IgD-negative memory B cell (primary cell): ENCODE measurements around the gene ZNF490. TPM values are rescaled to one million over a fixed set of nuclear protein-coding genes. Genes with fewer than 3 reads are reported as not detected.
"Not testable (repeated sequence)": the region's sequence is repeated elsewhere in the genome, so short reads cannot be mapped to it uniquely, and the experiment has no call there.

ENCODE experiments used
- H3K27ac Mint-ChIP-seq, 3 donors: one replicate each; pipeline ENCODE4 v1.8.0; 2020 to 2022; ENCODE audit warnings: mild to moderate bottlenecking in 3 of 3, mixed read lengths in 3 of 3, moderate library complexity in 1 of 3
- H3K27me3 Mint-ChIP-seq: one replicate; pipeline ENCODE4 v1.8.0; 2021; ENCODE audit warnings: mixed read lengths
- H3K36me3 Mint-ChIP-seq: one replicate; pipeline ENCODE4 v1.8.0; 2020; ENCODE audit warnings: mild to moderate bottlenecking, mixed read lengths
- H3K4me1 Mint-ChIP-seq, 3 donors: one replicate each; pipeline ENCODE4 v1.8.0; 2020 to 2022; ENCODE audit warnings: mixed read lengths in 3 of 3, mild to moderate bottlenecking in 1 of 3
- H3K4me3 Mint-ChIP-seq, 4 donors: one replicate each; pipeline ENCODE4 v1.8.0; 2020 to 2022; ENCODE audit warnings: mild to moderate bottlenecking in 4 of 4, mixed read lengths in 4 of 4, moderate library complexity in 3 of 4
- H3K9me3 Mint-ChIP-seq, 3 donors: one replicate each; pipeline ENCODE4 v1.8.0; 2020 to 2021; ENCODE audit warnings: mixed read lengths in 3 of 3, mild to moderate bottlenecking in 1 of 3
- polyA plus RNA-seq: library from polyadenylated mRNA; unstranded; fragments of 300-500 nt; fragmentation: Illumina TruSeq; gene quantifications from one replicate; pipeline ENCODE4 v1.2.3, GENCODE V29; 2021

ZNF490 gene
- polyA plus RNA-seq, 1 donor from 2014 or later: 6.7 TPM

GRCh38 chr19:12596485-12596884 lies 14.1 kb downstream of the ZNF490 start:
- Mint-ChIP-seq H3K27me3 (no peaks in the 10 kb centered on the region), H3K9me3 (no peaks in the 10 kb centered on the region), H3K4me1 (peaks cover 0 to 3% (median 0%) of the 10 kb centered on the region in 3 donors), H3K36me3 (peaks cover 4% of the 10 kb centered on the region), H3K27ac (no peak overlapping the region), H3K4me3 (no peak overlapping the region)

DNA sequence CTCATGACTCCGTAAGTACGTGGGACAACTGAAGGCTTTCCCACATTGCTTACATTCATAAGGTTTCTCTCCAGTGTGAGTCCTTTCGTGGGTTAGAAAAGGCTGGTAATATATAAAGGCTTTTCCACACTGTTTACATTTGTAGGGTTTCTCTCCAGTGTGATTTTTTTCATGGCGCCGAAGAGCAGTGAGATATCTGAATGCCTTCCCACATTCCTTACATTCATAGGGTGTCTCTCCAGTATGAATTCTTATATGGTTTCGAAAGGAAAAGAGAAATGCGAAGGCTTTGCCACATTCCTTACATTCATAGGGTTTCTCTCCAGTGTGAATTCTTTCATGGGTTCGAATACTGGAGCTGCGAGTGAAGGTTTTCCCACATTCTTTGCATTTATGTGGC lies 29.5 kb downstream of the ZNF490 start:
- H3K9me3 Mint-ChIP-seq: peaks cover 3 to 14% (median 6%) of the 10 kb centered on the region in 3 donors
- no peaks in the 10 kb centered on the region for H3K4me1 Mint-ChIP-seq
- no peak overlapping the region for H3K4me3 Mint-ChIP-seq
- no peak overlapping the region for H3K27ac Mint-ChIP-seq
- no peaks in the 10 kb centered on the region for H3K27me3 Mint-ChIP-seq
- H3K36me3 Mint-ChIP-seq: peaks cover 23% of the 10 kb centered on the region

DNA sequence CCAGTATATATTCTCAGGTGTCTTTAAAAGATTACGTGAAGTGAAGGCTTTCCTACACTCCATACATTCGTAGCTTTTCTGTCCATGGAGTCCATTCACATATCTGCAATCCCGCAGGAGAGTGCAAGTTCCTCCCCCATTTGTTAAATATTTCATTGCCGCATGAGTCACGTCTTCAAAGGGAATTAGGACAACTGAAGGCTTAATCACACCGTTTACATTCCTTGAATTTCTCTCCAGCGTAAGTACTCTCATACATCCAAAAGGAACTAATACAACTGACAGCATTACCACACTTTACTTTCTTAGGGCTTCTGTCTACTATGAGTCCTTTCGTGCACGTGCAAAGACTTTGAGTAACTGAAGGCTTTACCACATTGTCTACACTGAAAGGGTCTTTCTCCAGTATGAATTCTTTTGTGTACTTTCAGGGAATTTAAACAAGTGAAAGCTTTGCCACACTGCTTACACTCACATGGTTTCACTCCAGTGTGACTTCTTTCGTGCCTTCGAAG lies 30.4 kb downstream of the ZNF490 start:
- H3K27ac Mint-ChIP-seq: no peak overlapping the region
- H3K36me3 Mint-ChIP-seq: peaks cover 23% of the 10 kb centered on the region
- H3K27me3 Mint-ChIP-seq: no peaks in the 10 kb centered on the region
- H3K4me1 Mint-ChIP-seq: peaks cover 0 to 3% (median 3%) of the 10 kb centered on the region in 3 donors
- peaks cover 3 to 14% (median 6%) of the 10 kb centered on the region in 3 donors for H3K9me3 Mint-ChIP-seq
- H3K4me3 Mint-ChIP-seq: no peak overlapping the region

- H3K27ac Mint-ChIP-seq: no peak overlapping the region
- no peaks in the 10 kb centered on the region for H3K27me3 Mint-ChIP-seq
- peaks cover 3 to 14% (median 6%) of the 10 kb centered on the region in 3 donors for H3K9me3 Mint-ChIP-seq
- no peak overlapping the region for H3K4me3 Mint-ChIP-seq
- peaks cover 6 to 15% (median 14%) of the 10 kb centered on the region in 3 donors for H3K4me1 Mint-ChIP-seq
- H3K36me3 Mint-ChIP-seq: peaks cover 23% of the 10 kb centered on the region
These were observed 32.0 kb downstream of the ZNF490 start for GRCh38 chr19:12578641-12579040.

DNA sequence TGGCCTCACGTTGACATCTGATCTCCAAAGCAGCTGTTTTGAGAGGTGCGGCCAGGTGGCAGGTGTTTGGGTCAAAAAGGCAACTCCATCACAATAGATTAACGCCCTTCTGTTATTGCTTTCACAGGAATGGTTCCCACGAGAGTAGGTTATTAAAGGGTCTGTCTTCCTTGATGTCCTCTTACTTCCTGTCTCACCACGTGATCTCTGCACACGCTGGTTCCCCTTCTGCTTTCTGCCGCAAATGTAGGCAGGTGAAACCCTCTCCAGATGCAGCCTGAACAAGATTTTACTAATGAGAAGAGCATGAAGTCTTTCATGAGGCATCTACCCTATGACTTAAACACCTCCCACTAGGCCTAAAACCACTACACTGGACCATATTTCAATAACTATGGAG lies 36.6 kb downstream of the ZNF490 start:
- peaks cover 0 to 1% (median 0%) of the 10 kb centered on the region in 3 donors for H3K9me3 Mint-ChIP-seq
- H3K4me1 Mint-ChIP-seq: peaks cover 6 to 18% (median 16%) of the 10 kb centered on the region in 3 donors
- H3K27ac Mint-ChIP-seq: peak overlapping the region; percentile 16 to 92 (median 75)
- peak overlapping the region in 3 of 4 donors; percentile 10 to 56 (median 36) for H3K4me3 Mint-ChIP-seq
- H3K36me3 Mint-ChIP-seq: peaks cover 2% of the 10 kb centered on the region
- H3K27me3 Mint-ChIP-seq: no peaks in the 10 kb centered on the region

- H3K4me3 Mint-ChIP-seq: no peak overlapping the region
- H3K36me3 Mint-ChIP-seq: peaks cover 3% of the 10 kb centered on the region
- peaks cover 0 to 8% (median 8%) of the 10 kb centered on the region in 3 donors for H3K4me1 Mint-ChIP-seq
- no peaks in the 10 kb centered on the region for H3K9me3 Mint-ChIP-seq
- H3K27ac Mint-ChIP-seq: no peak overlapping the region
- H3K27me3 Mint-ChIP-seq: no peaks in the 10 kb centered on the region
These were observed 42.7 kb downstream of the ZNF490 start for GRCh38 chr19:12567951-12568350.

- not testable (repeated sequence) for H3K9me3 Mint-ChIP-seq, H3K4me1 Mint-ChIP-seq, H3K4me3 Mint-ChIP-seq, H3K27me3 Mint-ChIP-seq, H3K27ac Mint-ChIP-seq, H3K36me3 Mint-ChIP-seq
These were observed 44.2 kb downstream of the ZNF490 start for GRCh38 chr19:12566380-12566779.

- Mint-ChIP-seq H3K27me3 (no peaks in the 10 kb centered on the region), H3K9me3 (no peaks in the 10 kb centered on the region), H3K4me1 (peaks cover 0 to 6% (median 5%) of the 10 kb centered on the region in 3 donors), H3K36me3 (peaks cover 3% of the 10 kb centered on the region), H3K27ac (no peak overlapping the region), H3K4me3 (no peak overlapping the region)
These were observed 46.5 kb downstream of the ZNF490 start for GRCh38 chr19:12564016-12564664.

DNA sequence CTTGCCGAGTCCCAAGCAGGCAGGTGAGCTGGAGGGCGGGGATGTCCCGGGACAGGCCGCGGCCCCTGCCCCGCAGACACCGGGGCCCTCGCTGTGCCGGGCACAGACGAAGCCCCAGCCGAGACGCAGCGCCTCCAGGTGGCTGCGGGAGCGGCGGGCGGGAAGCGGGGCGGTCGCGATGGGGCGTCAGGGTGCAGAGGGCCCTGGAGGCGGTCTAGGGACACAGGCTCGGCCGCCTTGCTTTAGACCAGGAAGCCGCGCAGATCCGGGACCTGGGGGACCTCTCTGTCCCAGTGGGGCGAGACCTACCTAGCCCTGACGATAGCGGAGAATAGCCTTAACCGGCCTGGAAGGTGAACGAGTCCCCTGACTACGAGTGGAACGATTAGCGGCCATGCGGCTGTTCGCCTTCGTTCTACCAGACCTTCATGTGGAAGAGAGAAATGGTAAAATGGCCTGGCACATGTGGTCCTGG lies 55.1 kb downstream of the ZNF490 start:
- Mint-ChIP-seq H3K4me3 (peak overlapping the region in 1 of 4 donors; percentile 27), H3K9me3 (no peaks in the 10 kb centered on the region), H3K4me1 (peaks cover 4 to 10% (median 8%) of the 10 kb centered on the region in 3 donors), H3K27me3 (peaks cover 3% of the 10 kb centered on the region), H3K27ac (no peak overlapping the region), H3K36me3 (peaks cover 2% of the 10 kb centered on the region)

- Mint-ChIP-seq H3K36me3 (peaks cover 2% of the 10 kb centered on the region), H3K27ac (peak within 1 kb of the TSS; percentile 82 to 97 (median 92)), H3K27me3 (peaks cover 3% of the 10 kb centered on the region), H3K4me1 (peaks cover 10 to 30% (median 21%) of the 10 kb centered on the region in 3 donors), H3K4me3 (peak within 1 kb of the TSS; percentile 92 to 100 (median 99)), H3K9me3 (no peaks in the 10 kb centered on the region)
These were observed 59.4 kb downstream of the ZNF490 start, which contains the start of gene ZNF564 for GRCh38 chr19:12551060-12551832. Gene ZNF564 (minus strand): TSS chr19:12551482. CDS start chr19:12551332, 150 bp downstream.

DNA sequence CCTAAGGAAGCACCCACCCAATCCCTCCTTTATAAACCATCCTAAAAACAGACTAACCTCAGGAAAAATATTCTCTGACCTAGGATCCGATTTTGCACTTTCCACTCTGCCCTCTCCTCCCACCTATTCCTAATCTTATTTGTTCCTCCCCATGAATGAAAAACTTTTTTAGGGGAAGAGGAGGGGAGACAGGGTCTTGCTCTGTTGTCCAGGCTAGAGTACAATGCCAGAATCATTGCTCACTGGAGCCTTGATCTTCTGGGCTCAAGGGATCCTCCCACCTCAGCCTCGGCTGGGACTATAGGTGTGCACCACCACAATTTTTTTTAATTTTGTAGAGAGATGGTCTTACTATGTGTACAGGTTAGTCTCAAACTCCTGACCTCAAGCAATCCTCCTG lies 63.7 kb downstream of the ZNF490 start:
- Mint-ChIP-seq H3K36me3 (peaks cover 6% of the 10 kb centered on the region), H3K9me3 (peaks cover 0 to 4% (median 3%) of the 10 kb centered on the region in 3 donors), H3K4me3 (peak overlapping the region in 3 of 4 donors; percentile 7 to 70 (median 15)), H3K27ac (peak overlapping the region in 1 of 3 donors; percentile 62), H3K27me3 (peaks cover 2% of the 10 kb centered on the region), H3K4me1 (peaks cover 20 to 43% (median 27%) of the 10 kb centered on the region in 3 donors)

DNA sequence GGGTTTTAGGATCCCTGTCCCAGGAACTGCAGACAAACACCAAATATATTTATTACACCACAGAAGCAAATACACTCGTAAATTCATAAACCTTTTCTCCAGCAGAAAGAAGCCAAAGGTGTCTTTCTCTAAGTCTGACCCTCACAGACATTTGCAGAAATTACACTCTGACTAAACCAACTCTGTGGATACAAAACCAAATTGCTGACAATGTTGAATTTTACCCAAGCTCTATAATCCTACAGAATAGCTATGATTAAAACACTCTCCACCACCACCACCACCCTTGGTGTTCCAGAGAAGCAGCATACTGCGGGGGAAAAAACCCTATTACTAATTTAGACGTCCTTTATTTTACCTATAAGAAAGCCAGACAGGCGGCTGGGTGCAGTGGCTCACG lies 64.5 kb downstream of the ZNF490 start:
- Mint-ChIP-seq H3K27ac (peak overlapping the region in 1 of 3 donors; percentile 62), H3K4me3 (peak overlapping the region in 2 of 4 donors; percentile 44 to 53), H3K4me1 (peaks cover 16 to 38% (median 24%) of the 10 kb centered on the region in 3 donors), H3K27me3 (no peaks in the 10 kb centered on the region), H3K9me3 (peaks cover 0 to 4% (median 3%) of the 10 kb centered on the region in 3 donors), H3K36me3 (peaks cover 3% of the 10 kb centered on the region)

DNA sequence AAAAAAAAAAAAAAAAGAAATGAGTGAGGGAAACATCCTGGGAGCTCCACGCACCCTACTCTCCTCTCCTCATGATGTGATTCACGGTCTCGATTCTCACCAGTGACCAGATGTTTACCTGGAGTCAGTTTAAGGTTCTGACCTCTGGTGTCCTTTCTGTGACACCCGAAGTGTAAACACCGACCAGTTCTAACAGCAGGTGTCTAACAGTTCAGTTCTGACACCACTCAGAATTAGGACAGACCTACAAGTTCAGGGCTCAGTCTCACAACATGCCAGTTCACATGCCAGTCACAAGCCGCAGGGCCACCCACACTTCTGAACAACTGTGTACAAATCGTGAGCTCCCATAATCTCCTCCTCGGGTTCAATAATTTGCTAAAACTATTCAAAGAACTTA lies 65.3 kb downstream of the ZNF490 start:
- Mint-ChIP-seq H3K27me3 (no peaks in the 10 kb centered on the region), H3K9me3 (peaks cover 0 to 4% (median 3%) of the 10 kb centered on the region in 3 donors), H3K27ac (no peak overlapping the region), H3K4me1 (peaks cover 17 to 36% (median 24%) of the 10 kb centered on the region in 3 donors), H3K4me3 (peak overlapping the region in 1 of 4 donors; percentile 39), H3K36me3 (peaks cover 4% of the 10 kb centered on the region)

- H3K36me3 Mint-ChIP-seq: peaks cover 8% of the 10 kb centered on the region
- peaks cover 18 to 33% (median 21%) of the 10 kb centered on the region in 3 donors for H3K4me1 Mint-ChIP-seq
- H3K27me3 Mint-ChIP-seq: no peaks in the 10 kb centered on the region
- H3K9me3 Mint-ChIP-seq: peaks cover 0 to 4% (median 3%) of the 10 kb centered on the region in 3 donors
- no peak overlapping the region for H3K4me3 Mint-ChIP-seq
- peak overlapping the region in 1 of 3 donors; percentile 28 for H3K27ac Mint-ChIP-seq
These were observed 66.2 kb downstream of the ZNF490 start for GRCh38 chr19:12544401-12544876.

DNA sequence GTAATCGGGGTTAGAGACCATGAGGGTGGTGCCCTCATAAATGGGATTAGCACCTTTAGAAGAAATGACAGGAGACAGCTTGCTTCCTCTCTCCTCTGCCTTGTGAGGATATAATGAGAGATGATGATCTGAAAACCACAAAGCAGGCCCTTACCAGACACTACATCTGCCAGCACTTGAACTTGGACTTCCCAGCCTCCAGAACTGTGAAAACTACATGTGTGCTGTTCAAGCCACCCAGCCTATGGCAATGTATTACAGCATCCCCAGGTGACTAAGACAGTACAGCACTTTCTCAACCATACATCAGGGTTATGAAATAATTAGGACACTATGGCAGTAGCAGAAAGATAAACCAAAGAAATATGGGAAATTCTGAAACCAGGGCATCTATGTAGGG lies 66.8 kb downstream of the ZNF490 start:
- Mint-ChIP-seq H3K36me3 (peaks cover 8% of the 10 kb centered on the region), H3K4me1 (peaks cover 14 to 27% (median 16%) of the 10 kb centered on the region in 3 donors), H3K9me3 (peaks cover 0 to 4% (median 3%) of the 10 kb centered on the region in 3 donors), H3K4me3 (peak overlapping the region in 2 of 4 donors; percentile 6 to 43), H3K27ac (peak overlapping the region in 2 of 3 donors; percentile 4 to 27), H3K27me3 (no peaks in the 10 kb centered on the region)
